PFSK-1 (cell line): ENCODE data around the gene ASPM.

Experiments used
- POLR2AphosphoS5 ChIP-seq: IDR thresholded peaks from 2 replicates; pipeline ENCODE4 v1.6.1; 2012; ENCODE audit warnings: low read depth, mild to moderate bottlenecking, control low read depth, low read length, moderate library complexity
- SIN3A ChIP-seq: IDR thresholded peaks from 2 replicates; pipeline ENCODE4 v1.6.1; 2012; ENCODE audit warnings: mild to moderate bottlenecking, low read length, moderate library complexity, borderline replicate concordance; ENCODE audit not compliant: insufficient read depth
- TAF1 ChIP-seq: IDR thresholded peaks from 2 replicates; pipeline ENCODE4 v1.6.1; 2012; ENCODE audit warnings: low read length, control low read depth, borderline replicate concordance; ENCODE audit not compliant: insufficient read depth

- TF ChIP-seq TAF1 (no peak), SIN3A (no peak), POLR2AphosphoS5 (no peak)
These were observed 79.6 kb downstream of the ASPM start, which contains the start of gene F13B for GRCh38 chr1:197066719-197067456.
